NCI-H82 treated with DMSO at 0.1 percent for 48 hours (cell line): Measurements from ENCODE around the gene ZNF484.
A peak's percentile ranks its signal among the peaks of the same experiment; 100 is the strongest.
"Not testable (repeated sequence)": the region's sequence is repeated elsewhere in the genome, so short reads cannot be mapped to it uniquely, and the experiment has no call there.

ENCODE experiments used
- DNase-seq: peaks from one replicate; lab custom pipeline; 2025; ENCODE audit not compliant: unreplicated experiment; lab: John Stamatoyannopoulos, UW

Gene ZNF484

GRCh38 chr9:92864152-92864551 is 13.7 kb downstream of the ZNF484 start:
- no peak for DNase-seq

DNA sequence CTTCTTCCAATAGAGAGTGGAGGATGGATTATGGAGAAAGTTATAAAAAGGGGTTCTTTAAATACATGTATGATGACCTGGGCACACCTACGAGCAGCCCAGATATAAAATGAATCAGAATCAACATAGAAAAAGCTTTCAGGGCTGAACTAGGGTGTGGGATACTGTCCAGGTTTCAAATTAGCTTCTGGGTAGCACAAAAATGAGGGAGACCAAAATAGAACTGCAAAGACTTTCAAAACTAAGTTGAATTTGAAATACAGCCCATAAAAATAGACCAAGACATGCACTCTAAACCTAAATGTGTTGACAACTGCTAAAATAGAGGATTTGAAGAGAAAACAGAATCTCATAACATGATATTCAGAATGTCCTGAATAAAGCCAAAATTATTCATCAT is 17.0 kb downstream of the ZNF484 start:
- DNase-seq = no peak

GRCh38 chr9:92857236-92857635 is 20.6 kb downstream of the ZNF484 start:
- DNase-seq = no peak

DNA sequence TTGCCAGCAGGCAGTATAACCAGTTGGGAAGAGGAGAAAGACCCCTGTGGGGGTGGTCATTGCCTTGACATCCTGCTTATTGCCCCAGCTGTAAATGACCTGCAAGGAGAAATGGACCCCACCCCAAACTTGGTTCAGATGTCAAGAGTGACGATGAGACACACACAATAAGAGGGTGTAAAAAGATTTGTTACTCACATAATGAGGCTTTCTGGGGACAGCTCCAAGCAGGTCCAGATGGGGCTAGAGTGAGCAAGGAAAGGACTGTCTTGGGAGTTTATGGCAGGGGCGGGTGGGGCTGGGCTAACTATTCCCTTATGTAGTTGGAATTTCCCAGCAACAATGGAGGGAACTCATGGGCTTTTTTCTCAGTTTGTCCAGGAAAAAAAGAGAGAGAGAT is 24.1 kb downstream of the ZNF484 start:
- DNase-seq = no peak

- DNase-seq = no peak
Measured at GRCh38 chr9:92850898-92851297, 26.9 kb downstream of the ZNF484 start.

DNA sequence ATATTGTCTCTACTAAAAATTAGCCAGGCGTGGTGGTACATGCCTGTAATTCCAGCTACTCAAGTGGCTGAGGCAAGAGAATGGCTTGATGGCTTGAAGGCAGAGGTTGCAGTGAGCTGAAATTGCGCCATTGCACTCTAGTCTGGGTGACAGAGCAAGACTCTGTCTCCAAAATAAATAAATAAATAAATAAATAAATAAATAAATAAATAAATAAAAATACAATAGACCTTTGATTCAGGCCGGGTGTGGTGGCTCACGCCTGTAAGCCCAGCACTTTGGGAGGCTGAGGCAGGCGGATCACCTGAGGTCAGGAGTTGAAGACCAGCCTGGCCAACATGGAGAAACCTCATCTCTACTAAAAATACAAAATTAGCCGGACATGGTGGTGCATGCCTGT is 29.1 kb downstream of the ZNF484 start:
- not testable (repeated sequence) for DNase-seq

DNA sequence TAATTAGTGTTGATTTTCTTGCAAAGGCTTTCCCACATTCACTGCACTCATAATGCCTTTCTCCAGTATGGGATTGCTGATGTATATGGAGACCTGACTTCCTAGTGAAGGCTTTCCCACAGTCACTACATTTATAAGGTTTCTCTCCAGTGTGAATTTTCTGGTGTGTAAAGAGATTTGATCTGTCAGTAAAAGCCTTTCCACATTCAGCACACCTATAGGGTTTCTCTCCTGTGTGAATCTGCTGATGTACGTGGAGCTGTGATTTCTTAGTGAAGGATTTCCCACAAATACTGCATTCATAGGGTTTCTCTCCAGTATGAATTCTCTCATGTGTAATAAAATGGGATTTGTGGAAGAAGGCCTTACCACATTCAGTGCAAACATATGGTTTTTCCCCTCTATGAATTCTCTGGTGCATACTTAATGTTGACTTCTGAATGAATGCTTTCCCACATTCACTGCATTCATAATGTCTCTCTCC is 31.1 kb downstream of the ZNF484 start:
- no peak for DNase-seq

- not testable (repeated sequence) for DNase-seq
Measured at GRCh38 chr9:92838411-92838810, 39.4 kb downstream of the ZNF484 start.

GRCh38 chr9:92837191-92837590 is 40.6 kb downstream of the ZNF484 start:
- DNase-seq = no peak

GRCh38 chr9:92829420-92829819 is 48.4 kb downstream of the ZNF484 start:
- DNase-seq = no peak

- DNase-seq = not testable (repeated sequence)
Measured at GRCh38 chr9:92825065-92825464, 52.8 kb downstream of the ZNF484 start.

DNA sequence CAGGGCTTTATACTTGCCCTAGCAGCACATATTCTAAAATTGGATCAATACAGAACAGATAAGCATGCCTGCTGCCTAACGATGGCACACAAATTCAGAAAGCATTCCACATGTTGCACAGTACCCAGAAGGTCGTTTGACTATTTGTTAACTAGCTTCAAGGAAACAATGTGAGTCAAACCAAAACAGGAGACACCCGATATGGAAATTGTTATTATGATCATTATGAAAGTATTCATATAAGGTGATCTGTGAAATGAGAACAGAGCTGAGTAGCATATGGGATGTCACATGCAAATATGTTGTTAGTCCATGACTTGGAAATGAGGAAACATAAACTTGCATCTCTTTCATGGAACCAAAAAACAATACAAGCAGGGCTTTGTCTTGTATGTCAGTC is 56.9 kb downstream of the ZNF484 start:
- no peak for DNase-seq

DNA sequence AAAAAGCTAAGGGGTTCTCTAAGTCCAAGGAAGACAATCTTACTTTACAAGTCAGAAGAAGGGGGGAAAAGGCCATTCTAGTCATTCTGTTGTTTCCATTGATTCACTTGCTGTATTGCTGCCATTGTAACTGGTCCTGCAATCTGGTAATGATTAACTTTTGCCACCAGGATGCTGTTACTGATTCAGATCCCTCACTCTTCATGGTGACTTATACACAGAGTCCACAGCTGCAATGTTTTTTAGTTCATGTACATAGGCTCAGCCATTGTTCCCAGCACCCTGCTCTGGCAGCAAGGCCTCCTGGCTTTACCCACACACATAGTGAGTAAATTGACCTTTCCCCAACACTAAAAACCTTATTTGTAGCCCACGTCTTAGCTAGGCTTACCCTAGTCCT is 57.9 kb downstream of the ZNF484 start:
- DNase-seq = not testable (repeated sequence)

GRCh38 chr9:92809629-92810326 is 68.1 kb downstream of the ZNF484 start:
- DNase-seq = not testable (repeated sequence)

- DNase-seq = peak; percentile 18
Measured at GRCh38 chr9:92808726-92809451, 68.9 kb downstream of the ZNF484 start.

GRCh38 chr9:92807757-92808725 is 69.8 kb downstream of the ZNF484 start:
- no peak for DNase-seq

DNA sequence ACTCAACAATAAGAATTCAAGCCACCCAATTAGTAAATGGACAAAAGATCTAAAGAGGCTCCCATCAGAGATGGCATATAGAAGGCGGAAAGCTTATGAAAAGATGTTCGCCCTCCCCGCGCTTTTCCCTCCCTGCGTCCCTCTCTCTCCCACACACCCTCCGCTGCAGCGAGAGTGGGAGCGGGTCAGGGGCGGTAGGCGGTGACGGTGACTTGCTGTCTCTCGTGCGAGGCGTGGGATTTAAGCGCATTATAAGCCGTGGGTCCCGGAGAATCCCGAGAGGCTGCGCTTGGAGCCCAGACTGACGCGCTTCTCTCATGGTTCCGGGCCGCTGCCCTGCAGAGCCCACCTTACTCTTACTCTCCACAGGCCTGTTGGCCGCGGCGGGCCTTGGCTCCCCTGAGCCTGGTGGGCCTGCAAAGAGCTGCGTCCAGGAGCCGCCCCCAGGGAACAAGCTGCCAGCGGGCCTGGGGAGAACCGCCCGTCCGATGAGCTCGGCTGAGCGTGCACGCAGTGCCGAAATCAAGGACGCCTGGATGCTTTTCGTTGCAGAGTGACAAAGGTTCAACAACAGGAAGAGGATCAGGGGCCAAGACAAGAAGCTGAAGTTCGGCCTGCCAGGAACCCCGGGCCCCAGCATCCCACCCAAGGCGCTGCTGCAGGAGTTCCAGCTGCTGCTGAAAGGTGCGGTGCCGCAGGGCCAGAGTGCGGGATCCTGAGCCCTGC is 70.6 kb downstream of the ZNF484 start:
- DNase-seq = no peak

DNA sequence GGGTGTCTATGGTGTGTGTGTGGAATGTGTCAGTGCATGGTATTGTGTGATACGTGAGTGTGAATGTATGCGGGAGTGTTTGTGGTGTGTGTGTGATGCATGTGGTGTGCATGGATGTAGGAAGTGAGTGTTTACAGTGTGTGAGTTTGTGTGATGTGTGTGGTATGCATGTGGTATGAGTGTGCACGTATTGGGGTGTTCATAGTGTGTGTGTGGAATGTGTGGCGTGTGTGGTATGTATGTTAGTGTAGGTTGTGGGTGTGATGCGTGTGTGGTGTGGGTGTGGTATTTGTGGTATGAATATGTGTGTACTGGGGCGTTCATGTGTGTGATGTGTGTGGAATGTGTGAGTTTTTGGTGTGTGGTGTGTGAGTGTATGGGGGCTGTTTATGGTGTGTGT is 73.1 kb downstream of the ZNF484 start:
- DNase-seq = no peak

GRCh38 chr9:92798358-92798757 is 79.5 kb downstream of the ZNF484 start:
- DNase-seq = no peak

DNA sequence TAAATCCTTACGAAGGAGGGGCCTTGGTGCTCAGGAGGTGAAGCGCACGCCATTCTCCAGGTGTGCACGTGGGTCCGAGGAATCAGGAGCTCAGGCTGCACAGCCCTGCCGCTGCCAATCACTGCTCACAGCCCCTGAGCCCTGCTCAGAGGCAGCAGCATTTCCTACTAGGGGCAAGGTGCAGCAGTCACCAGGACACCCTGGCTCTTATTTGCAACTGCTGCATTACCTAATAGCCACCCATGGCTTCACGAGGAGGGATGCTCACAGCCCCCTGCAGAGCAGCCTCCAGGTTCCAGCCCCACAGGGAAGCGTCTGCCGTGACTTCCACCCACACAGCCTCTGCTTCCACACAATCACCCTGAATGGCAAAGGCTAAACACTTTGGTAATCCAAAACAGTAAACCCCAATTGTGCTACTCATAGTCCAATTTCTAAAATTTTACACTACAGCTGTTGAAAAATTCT is 81.5 kb downstream of the ZNF484 start:
- DNase-seq = not testable (repeated sequence)
